ENCODE data around the gene CDKN2C.
"Not testable (repeated sequence)": the region's sequence is repeated elsewhere in the genome, so short reads cannot be mapped to it uniquely, and the experiment has no call there.

The CDKN2C gene

DNA sequence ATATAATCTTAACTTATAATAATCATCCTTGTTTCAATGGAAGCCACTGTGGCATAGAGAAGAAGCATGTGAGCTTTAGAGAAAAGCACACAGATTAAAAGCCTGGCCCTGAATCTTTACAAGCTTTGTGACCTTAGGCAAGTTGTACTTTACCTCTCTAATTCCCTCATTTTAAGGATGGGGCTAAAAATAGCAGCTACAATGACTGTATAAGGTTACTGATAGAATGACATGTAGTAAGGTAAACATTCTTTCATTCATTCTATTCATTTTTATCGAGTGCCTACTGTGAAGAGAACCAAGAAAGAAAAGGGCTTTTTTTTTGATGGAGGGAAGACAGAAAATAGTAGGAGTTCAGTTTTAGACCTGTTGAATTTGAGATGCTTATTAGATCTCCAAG, 25.6 kb downstream of the CDKN2C start:
- no peak overlapping the region for H3K27ac ChIP-seq
- TF ChIP-seq, protein P1, sequence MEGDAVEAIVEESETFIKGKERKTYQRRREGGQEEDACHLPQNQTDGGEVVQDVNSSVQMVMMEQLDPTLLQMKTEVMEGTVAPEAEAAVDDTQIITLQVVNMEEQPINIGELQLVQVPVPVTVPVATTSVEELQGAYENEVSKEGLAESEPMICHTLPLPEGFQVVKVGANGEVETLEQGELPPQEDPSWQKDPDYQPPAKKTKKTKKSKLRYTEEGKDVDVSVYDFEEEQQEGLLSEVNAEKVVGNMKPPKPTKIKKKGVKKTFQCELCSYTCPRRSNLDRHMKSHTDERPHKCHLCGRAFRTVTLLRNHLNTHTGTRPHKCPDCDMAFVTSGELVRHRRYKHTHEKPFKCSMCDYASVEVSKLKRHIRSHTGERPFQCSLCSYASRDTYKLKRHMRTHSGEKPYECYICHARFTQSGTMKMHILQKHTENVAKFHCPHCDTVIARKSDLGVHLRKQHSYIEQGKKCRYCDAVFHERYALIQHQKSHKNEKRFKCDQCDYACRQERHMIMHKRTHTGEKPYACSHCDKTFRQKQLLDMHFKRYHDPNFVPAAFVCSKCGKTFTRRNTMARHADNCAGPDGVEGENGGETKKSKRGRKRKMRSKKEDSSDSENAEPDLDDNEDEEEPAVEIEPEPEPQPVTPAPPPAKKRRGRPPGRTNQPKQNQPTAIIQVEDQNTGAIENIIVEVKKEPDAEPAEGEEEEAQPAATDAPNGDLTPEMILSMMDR (conservative IDR thresholded peaks at IDR 0.05) = no peak
- TF ChIP-seq ZFX (IDR thresholded peaks at IDR 0.05) = no peak

DNA sequence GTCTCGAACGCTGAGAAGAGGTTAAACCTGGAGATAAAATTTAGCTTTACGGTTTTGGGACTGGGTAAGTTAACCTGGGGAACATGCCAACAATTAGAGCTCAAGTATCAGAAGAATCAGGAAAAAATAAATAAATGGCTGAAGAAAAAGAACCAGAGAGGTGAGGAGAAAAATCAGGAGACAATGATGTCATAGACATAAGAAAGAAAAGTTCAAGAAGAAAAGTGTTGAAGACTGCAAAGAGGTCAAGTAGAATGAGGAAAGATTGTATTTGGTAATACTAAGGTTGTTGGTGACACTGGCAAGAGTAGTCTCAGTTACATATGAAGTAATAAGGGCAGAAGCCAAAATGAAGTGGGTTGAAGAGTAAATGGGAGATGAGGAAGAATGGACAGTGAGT, 26.0 kb downstream of the CDKN2C start:
- TF ChIP-seq, protein P1 (conservative IDR thresholded peaks at IDR 0.05) = no peak
- TF ChIP-seq ZFX (IDR thresholded peaks at IDR 0.05) = no peak
- no peak overlapping the region for H3K27ac ChIP-seq

DNA sequence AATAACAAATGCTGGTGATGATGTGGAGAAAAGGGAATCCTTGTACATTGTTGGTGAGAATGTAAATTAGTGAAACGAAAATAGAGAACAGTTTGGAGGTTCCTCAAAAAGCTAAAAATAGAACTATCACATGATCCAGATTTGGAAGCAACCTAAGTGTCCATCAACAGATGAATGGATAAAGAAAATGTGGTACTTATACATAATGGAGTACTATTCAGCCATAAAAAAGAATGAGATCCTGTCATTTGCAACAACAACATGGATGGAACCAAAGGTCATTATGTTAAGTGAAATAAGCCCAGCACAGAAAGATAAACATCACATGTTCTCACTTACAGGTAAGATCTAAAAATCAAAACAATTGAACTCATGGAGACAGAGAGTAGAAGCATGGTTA, 29.3 kb downstream of the CDKN2C start:
- not testable (repeated sequence) for H3K27ac ChIP-seq

DNA sequence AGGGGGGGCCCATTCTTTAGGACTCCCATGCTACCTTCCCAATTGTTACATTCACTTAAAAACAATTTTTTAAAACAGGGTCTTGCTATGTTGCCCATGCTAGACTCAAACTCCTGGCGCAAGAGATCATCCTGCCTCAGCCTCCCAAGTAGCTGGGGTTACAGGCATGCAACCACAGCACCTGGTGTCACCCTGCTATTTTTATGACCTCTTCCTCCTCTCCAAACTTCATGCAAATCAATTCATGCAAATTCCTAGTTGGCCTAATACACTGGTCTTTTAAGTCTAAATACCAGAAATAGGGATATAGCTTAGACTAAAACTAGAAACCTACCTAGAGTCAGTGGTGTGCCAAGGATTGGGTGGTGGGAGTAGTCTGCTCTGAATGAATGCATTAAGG, 30.1 kb downstream of the CDKN2C start:
- TF ChIP-seq, protein P1 (conservative IDR thresholded peaks at IDR 0.05) = no peak
- no peak for TF ChIP-seq ZFX (IDR thresholded peaks at IDR 0.05)
- no peak overlapping the region for H3K27ac ChIP-seq

DNA sequence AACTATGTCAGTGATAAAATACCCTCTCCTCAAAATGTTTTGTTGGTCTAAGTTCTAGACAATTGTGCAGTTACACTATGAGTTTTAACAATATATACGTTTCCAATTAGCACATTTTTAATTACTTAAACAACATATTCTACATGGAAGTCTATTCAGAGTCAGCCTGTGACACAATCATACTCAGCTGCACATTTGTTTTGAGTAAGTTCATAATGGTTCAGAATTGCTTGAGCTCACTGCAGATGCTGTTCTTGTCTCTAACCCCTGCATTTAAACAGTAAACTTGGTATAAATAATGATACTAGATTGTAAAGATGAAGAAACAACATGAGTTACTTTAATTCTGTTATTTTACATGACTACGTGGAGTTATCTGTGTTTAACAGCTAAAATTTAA, 30.6 kb downstream of the CDKN2C start:
- TF ChIP-seq, protein P1 (conservative IDR thresholded peaks at IDR 0.05) = no peak
- no peak for TF ChIP-seq ZFX (IDR thresholded peaks at IDR 0.05)
- H3K27ac ChIP-seq = no peak overlapping the region

DNA sequence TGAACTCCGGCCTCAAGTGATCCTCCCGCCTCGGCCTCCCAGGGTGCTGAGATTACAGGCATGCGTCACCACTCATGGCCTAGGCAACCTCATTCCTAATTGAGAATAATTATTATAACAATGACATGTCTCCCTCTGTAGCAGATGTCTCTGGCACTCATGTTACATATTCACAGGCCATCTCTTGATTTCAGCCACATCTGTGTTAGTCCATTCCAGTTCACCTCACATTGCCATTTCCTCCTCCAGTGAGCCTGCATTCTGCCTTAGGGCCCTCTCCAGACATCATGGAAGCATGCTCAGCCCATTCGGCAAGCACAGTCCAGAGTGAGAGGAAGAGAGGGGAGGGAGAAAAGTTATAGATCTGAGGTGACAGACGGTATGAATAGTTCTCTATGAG, 32.5 kb downstream of the CDKN2C start:
- no peak for TF ChIP-seq ZFX (IDR thresholded peaks at IDR 0.05)
- TF ChIP-seq, protein P1 (conservative IDR thresholded peaks at IDR 0.05) = no peak
- H3K27ac ChIP-seq = no peak overlapping the region

DNA sequence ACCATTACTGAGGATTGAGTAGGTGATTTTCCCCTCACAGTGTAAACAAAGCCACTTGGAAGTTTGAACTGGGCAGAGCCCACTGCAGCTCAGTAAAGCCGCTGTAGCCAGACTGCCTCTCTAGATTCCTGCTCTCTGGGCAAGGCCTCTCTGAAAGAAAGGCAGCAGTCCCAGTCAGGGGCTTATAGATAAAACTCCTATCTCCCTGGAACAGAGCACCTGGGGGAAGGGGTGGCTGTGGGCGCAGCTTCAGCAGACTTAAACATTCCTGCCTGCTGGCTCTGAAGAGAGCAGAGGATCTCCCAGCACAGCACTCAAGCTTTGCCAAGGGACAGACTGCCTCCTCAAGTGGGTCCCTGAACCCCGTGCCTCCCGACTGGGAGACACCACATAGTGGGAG, 35.5 kb downstream of the CDKN2C start:
- H3K27ac ChIP-seq = not testable (repeated sequence)

DNA sequence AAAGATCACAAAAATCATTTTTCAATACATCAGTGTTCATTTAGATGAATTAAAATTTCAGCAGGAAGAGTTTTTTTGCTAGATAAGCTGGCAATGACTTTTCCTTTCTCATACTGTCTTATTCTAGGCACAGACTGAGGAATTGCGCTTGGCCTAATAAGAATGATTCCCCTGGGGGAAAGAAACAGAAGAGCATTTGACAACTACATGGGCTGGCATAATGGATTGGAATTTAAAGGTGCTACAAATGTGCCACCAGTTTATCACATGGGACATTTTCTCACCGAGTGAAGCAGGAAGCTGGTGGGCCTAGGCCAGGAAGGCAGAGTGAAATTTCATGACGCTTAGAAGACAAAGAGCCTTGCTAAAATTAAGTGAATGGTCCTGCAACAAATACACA, 39.3 kb downstream of the CDKN2C start:
- no peak overlapping the region for H3K27ac ChIP-seq
- TF ChIP-seq ZFX (IDR thresholded peaks at IDR 0.05) = no peak
- TF ChIP-seq, protein P1 (conservative IDR thresholded peaks at IDR 0.05) = no peak

DNA sequence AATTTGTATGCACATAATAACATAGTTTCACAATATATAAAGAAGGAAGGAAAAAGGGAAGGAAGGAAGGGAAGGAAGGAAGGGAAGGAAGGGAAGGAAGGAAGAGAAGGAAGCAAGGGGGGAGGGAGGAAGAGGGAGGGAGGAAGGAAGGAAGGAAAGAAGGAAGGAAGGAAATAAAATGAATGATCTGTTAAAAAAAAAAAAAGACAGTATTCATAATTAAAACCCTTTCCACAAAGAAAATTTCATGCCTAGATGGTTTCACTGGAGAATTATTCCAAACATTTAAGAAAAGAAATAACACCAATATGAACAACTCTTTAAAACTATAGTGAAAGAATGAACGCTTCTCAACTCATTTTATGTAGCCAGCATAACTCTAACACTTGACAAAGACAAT, 44.8 kb downstream of the CDKN2C start:
- TF ChIP-seq, protein P1 (conservative IDR thresholded peaks at IDR 0.05) = no peak
- TF ChIP-seq ZFX (IDR thresholded peaks at IDR 0.05) = no peak
- H3K27ac ChIP-seq = no peak overlapping the region
